SW480 (cell line): ENCODE measurements around the gene CTNNA2.

Experiments
- DNase-seq: peaks from one replicate; pipeline ENCODE4 v3.0.0-alpha.2; 2016; ENCODE audit warnings: low spot score

The CTNNA2 gene

DNA sequence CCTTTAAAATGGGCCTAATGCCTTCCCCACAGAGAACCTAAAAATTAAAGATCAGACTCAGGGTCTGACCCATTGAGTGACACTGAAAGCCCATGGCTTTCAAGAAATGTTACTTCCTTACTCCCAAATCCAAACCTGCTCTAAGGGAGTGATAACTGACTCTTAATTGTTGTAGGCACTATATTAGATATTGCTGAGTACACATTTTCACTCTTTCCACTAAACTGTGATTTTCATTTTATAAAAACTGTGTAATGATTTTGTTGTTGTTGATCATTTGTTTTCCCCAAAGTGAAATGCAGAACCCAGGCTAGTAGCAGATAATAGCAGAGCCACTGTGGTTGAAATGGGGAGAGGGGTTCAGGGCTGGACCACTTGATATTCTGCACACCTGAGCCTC, 704.6 kb downstream of the CTNNA2 start:
- no peak for DNase-seq

DNA sequence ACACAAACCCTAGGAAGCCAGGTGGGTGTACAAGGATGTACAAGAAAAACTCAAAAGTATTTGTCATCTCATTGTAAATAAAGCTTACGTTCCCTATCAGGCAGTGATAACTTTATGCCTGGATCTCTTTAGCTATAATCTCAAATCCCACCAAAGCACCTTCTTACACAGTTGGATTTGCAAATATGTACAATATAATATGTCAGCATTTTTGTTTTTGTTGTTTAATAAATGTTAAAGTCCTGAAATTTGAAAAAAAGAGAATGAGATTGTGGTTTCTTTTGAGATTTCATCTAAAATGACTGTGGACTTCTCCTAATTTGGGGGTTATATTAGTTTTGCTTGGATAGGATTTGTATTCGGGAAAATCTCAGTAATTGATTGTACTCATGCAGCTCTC, 709.8 kb downstream of the CTNNA2 start:
- DNase-seq = no peak

DNA sequence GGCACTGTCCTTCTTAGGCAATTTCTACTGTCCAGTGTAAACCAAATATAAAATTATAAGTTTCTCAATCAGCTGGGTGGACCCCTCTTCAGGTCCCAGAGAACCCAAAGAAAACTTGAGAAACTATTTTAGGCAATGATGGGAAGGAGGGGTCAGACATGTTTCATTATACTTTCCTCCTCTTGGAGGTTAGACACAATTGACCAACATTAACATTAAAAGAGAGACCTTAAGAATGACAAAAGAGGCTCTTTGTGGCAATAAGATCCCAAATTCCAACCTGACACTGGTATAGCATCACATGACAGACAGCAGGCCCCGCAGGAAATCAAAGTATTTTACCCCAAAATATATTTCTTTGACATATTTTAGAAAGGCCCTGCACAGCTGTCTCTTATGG, 718.6 kb downstream of the CTNNA2 start:
- DNase-seq = no peak

DNA sequence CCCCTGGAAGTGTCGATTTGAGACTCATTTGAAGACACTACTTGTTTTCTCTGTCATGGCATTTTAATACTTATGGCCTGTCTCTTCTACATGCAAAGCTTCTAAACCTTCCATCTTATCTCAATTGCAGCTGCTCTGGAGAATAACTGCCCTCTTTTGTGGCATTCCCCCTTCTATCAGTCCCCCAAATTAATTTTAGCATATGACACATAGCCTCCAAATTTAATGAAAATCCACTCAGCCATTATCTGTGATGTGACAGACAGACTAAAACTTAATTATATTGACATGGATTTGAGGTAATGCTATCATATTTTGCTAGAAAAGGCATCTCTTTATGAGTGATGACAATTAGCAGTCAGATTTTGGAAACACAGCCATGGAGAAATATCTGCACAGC, 720.5 kb downstream of the CTNNA2 start:
- DNase-seq = no peak

DNA sequence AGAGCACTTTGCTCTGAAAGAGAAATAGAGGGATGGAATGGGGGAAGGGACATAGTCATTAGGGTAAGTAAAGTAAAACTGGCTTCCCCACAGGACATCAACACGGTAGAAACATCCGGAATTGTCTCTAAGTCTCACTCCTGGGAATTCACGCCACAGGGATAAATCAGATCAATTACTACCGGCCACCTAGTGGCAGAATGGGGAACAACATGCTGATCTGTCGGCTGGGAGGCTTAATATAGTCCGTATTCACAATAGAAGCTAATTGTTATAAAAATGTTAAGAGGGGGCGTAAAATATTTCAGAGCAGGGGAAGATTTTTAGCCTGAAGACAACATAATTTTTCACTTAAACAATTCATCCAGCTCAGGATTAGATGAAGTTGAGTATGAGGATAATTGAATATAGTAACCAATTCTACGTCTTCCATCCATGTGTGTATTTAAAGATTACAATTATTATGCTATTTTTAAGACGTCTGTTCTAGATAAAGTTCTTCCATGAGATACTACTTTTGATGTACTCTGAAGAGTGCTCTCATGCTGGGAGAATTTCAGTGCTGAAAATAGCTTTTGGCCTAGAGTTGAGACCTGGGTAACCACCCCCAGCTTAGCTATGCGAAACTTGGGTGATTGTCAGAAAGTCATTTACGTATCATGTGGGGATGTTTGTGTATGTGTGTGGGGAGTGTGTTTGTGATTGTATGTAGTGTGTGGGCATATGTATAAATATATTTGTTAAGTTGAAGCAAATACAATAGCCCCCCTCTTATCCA, 726.0 kb downstream of the CTNNA2 start:
- DNase-seq = no peak

DNA sequence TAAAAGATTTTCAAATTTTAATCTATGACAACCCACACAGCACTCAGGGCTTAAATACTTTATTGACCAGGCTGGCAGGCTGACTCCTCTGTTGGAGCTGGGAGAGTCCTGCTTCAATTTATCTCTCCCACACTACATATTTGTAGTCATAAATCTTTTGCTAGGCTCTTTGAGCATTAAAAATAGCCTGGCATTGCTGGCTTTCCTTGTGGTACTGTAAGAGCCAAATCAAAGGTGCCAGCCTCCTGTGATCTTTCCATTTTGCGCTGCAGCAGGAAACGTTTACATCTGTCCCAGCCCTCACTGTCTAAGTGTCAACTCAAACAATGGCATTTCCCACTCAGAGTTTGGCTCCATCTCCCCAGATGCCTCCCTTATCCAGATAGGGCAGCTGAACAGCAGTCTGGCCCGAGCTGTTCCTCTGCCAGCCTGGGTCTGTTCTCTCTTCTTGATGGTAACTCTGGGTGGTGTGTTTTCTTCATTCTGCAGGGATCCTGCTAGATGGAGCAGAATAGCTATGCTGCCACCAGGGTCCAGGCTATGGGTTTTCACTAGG, 729.6 kb downstream of the CTNNA2 start:
- no peak for DNase-seq

DNA sequence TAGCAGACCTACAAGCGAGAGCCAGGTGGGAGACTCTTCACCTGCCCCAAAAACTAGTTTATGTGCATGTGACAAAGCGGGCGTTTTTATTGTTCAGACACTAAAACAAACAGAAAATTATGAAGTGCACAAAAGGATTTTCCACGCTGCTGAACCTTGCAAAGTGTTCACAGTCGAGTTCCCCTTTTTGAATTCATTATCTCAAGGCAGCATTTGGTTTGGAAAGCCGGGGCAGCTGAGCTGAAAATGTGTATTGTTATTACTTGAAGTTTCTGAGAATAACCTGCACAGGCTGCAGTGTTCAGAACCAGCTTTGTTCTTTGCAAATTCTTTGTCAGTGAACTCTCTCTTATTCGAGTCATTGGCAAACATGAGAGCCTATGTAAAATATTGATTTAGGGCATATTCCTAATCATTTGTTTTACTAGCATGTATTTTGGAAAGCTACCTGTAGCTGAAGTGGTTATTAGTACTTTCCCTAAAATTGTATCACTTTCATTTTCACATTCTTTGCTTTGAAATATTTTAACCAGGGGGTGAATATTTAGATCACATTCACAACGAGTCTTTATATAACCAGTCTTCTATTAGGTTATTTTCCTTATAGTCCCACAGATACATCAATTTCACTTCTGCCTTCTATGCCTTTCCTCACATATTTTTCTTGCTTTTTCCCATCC, 732.2 kb downstream of the CTNNA2 start:
- DNase-seq = no peak

DNA sequence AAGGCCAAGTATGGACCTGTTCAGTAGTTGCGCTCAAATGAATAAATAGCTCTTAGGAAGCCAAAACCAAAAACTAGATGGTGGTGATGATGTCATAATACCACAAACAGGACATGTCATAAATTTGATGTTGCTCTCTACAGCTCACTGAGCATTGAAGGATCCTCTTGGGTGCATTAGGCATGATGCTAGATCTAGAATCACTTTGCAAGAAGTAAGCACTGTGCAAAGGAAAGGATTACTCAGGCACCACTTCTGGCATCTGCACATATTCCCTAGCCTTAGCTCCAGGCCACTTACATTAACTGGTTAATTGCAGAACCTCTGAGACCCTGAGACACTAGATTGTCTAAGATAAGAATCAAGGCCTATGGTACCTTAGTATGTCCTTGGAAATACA, 733.7 kb downstream of the CTNNA2 start:
- DNase-seq = no peak

DNA sequence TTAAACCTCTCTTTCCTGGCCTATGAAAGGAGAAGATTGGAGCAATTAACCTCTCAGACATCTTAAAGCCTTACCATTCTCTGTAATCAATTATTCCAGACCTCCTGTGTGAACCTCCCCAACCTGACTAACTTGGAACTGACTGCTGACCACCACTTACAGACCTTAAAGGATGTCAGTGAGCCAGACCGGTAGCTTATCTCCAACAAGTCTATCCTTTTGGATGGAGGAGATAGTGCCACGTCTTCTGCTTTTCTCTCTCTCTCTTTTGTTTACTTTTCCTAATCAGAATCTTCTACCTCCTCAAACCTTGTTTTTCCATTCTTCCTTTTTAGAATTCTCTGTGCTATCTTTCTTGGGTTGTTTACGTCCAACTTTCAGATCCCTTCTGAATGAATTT, 734.5 kb downstream of the CTNNA2 start:
- DNase-seq = no peak

DNA sequence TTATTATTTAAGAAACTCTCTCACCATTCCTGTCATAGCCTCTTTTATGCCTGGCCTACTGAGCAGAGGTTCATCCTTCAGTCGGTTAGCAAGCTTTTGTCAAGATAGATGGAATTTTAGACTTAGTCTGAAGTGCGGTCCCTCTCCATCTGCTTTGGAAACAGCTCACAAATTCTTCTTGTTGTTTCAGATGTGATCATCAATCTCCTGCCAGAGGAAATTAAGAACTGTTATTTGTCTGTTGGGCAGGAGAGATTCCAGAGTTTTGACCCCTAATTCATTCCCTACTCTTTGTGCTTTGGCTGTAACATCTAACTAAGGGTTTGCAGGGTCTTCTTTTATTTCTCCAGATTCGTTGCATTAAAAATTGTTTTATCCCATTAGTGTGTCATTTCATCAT, 735.3 kb downstream of the CTNNA2 start:
- no peak for DNase-seq

DNA sequence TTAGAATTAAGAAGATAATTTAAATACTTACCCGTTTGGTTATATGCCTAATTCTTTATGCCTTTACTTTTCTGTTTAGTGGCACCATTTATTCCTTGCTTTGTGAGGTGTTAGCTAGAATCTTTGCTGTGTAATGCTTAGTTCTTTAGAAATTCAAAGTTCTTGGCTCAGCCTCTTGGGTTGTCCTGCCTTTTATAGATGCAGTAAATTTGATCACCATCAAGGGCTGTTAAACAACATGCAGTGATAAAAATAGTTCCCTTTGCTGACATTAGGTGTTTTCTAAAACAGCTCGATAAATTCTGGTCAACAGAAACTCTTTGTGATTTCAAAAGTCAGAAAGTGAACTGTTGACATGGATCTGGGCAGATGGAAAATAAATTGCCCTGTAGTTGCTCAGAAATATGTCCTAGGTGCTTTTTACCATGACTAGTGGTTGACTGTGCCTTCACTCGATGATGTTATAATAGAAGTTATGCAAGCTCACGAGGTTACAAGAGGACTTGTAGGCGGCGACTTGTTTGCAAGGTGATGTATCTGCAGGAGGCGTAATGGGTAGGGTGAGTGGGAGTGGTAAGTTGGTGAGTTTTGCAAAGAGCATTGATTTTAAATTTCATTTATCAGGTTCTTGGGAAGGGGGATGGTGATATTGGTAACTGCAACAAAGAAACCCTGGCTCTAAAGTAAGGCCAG, 739.6 kb downstream of the CTNNA2 start:
- no peak for DNase-seq

DNA sequence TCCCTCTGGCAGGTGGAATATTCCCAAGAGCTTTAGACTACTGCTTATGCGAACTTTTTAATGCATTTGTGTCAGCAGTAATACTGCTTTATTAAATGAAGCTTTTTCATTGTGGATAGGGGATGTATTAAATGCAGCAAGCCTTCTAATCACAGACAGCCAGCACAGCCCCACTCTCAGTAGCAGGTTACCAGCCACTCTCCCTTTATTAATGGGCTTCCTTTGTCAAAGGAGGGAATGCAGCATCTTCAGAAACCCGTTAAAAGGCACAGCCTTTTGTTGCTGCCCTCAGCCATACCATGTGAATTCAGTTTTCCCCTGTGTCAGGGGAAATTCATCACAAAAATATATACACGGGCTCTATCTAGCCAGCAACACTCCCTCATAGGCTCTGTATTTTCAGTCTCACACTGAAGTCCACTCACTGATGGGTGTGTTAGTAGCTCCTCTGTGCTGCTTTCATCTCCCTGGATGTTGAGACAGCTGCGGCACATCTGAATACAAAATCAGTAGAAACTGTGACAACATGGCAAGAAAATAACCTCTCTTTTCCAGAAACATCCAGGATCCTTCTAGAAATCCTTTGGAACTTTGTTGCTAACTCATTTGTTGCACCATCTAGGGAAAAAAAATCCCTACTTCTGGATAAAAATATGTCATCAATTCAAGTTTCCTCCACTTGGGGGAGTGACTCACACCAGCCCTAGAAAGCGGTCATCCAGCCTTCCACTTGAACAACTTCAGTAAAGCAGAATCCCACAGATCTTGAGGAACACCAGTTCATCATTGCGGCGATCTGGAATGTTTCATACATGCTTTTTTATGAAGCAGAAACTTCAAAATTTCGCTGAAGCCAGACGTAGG, 743.3 kb downstream of the CTNNA2 start:
- peak; percentile 20 for DNase-seq

DNA sequence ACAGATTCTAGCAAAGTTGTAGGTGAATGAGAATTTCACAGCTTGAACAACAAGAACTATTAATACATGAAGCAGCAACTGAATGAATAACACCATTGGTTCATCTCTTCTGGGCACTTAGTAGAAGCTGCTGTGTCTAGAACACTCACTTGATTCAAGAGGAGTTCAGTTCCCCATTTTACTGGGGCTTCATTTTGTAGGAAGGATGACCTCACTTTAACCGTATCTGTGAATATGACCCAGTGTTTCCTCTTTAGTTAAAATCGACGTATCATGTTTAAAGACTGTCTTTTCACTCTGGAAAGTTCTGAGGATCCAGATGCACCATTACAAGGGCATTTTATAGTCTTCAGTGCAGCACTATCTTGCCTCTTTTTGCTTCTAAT, 743.9 kb downstream of the CTNNA2 start:
- DNase-seq = no peak

DNA sequence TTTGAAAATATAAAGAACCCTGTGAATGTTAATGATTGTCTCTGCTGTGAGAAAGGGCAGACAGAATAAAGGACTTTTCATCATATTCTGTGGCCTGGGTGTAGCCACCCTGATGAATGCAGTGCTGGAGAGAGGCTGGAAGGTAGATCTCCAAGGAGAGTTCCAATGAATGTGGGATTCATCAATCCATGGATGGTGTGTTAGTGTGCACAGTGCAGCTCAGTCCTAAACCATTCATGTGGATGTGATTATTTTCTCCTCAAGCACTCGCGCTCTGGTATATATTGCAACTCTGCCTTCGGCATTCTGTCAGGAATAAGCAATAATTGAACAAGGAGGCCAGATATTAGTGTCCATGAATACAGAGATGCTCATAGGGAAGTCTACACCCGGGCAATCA, 744.6 kb downstream of the CTNNA2 start:
- no peak for DNase-seq

DNA sequence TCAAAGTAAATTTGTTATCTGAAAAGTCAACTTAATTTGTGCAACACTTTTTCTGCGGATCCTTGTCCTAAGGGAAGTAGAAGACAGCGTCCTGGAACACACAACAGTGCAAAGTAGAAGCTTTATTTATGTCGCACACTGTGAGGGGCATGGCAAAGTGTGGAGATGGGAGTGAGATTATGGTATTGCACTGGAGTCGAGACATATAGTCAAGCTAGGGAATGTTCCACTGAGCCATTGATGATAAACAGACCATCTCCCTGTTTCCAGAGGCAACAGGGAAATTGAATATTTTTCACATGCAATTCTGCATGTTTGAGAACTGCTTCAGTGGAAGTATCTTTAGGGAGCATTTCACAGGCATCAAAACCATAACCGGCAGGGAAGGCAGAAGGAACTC, 745.5 kb downstream of the CTNNA2 start:
- no peak for DNase-seq

DNA sequence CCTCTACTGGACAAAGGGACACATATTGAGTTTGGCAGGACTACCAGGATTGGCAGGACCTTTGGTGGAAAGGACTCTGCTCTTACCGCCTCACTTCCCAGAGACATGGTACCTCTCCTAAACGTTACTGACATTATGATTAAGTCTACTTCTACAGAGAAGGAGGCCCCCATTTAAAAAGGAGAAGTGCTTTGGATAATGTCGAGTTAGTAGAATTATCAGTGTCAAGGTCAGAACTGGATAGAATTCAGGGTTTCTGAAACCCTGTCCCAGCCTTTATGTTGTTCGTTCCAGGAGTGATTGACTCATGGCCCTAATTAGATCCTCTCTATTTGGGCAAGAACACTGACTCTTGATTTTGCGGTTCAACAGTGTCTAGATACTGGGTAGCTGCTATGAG, 745.9 kb downstream of the CTNNA2 start:
- DNase-seq = no peak

DNA sequence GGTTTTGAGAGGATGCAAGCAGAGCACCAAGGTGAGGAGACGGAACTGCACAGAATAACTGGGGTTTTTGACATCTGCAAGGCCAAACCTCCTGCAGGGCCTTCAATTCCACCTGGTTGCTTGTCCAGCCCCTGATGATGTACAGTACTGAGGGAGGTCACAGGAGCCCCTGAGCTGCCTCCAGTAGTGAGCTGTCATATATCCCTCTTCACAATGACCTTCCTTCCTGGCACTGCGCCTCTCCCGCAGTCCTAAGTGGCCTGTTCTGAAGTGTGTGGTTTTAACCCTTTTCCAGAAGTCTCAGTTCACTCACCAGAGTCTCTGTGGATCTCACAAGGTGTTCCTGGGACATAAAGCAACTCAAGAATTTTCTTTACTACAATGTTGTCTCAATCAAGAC, 746.4 kb downstream of the CTNNA2 start:
- no peak for DNase-seq

DNA sequence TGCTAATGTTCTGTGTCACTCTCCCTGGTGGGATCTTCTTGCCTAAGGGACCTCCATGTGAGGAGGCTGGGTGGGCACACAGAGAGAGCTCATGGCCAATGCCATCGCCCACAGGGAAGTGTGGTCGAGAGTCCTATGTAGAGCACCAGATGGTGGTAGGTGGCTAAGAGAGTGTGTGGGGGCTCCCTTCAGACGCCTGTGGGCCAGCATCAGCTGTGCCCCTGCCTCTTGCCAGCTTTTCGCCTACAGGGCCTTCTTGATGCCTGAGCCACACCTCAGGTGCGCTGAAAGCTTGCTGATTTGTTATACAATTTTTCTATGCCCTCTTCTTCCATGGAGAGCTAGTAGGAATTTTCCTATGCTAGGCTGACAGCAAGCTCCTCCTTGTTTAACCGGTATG, 753.4 kb downstream of the CTNNA2 start:
- no peak for DNase-seq

DNA sequence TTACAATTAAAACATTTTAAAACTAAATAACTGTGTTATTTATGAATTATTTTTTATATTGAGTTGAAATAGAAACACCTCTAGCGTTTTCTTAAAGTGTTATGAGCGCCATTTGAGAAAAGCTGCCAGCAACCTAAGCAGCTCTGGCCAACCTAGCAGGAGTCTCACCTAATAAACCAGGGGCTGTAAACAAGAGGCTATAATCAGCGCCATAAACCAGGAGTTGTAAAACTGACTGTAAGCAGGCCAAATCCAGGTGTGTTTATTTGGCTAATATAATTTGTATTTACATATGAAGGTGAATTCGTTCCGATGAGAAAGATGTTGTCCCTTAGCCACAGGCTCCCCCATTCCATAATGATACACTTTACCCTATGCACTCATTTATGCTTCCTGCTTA, 757.0 kb downstream of the CTNNA2 start:
- DNase-seq = no peak

DNA sequence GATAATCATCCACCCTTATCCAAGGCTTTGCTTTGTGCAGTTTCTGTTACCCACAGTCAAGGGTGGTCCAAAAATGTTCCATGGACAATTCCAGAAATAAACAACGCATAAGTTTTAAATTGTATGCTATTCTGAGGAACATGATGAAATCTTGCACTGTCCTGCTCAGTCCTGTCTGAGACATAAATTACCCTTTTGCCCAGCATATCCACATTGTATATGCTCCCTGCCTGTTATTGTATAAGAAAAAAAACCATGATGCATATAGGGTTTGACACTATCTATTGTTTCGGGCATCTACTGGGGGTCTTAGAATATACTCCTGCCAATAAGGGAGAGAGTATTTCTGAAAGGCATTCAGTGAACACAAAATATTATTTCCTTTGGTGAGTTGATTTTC, 767.7 kb downstream of the CTNNA2 start:
- DNase-seq = no peak

DNA sequence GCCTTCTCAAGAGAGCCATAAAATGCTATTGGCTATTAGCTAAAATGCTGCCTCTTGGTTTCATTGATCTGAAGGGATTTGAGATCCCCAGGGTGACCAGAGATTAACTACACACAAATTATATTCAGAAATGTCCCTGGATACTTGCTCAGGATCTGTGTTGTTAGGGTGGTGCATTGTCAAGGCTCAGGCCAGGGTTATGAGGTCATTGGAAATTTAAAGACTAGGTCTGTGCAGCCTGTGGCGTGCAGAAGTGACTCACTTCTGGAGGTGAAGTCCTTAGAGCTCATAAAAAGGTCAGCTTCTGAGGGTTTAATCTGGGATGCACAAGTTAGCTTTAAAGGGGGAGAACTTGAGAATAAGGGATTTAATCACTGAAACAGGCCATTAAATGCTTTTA, 768.2 kb downstream of the CTNNA2 start:
- no peak for DNase-seq

DNA sequence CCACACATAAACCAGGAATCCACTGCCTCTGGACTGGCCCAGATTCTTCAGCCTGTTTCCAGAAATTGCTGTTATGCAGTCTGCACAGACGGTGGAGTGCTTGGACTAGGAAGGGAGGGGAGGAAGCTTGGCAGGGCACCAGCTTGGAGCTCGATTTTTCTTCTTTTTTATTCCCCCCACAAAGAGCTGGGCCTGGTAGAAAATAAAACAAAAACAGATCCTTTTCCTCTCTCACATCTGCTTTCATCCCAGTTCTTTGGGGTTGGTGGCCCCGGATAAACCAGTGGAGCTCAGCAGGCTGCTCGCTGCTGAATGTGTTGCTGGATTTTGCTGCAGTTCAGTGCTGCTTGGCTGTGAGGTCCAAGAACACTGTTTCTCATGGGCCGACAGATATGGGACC, 775.7 kb downstream of the CTNNA2 start:
- no peak for DNase-seq
